Jurkat, Clone E6-1 (cell line): ENCODE data around the gene DPH2.

Experiments used
- DNase-seq: peaks from one replicate; pipeline ENCODE4 v3.0.0-alpha.2; 2011; ENCODE audit warnings: low read depth, low spot score
- H3K4me3 ChIP-seq: 2 replicates; pipeline ENCODE4 v1.5.1; 2011; ENCODE audit warnings: mild to moderate bottlenecking, low read length, control low read depth, moderate library complexity

DPH2 gene

GRCh38 chr1:43961692-43962091, 8.1 kb upstream of the DPH2 start:
- H3K4me3 ChIP-seq: no peak overlapping the region
- DNase-seq: no peak

- H3K4me3 ChIP-seq: no peak overlapping the region
- DNase-seq: no peak
Measured at GRCh38 chr1:43962324-43962723, 7.5 kb upstream of the DPH2 start.

- peak; percentile 85 for DNase-seq
Measured at GRCh38 chr1:43963006-43963405, 6.8 kb upstream of the DPH2 start.

DNA sequence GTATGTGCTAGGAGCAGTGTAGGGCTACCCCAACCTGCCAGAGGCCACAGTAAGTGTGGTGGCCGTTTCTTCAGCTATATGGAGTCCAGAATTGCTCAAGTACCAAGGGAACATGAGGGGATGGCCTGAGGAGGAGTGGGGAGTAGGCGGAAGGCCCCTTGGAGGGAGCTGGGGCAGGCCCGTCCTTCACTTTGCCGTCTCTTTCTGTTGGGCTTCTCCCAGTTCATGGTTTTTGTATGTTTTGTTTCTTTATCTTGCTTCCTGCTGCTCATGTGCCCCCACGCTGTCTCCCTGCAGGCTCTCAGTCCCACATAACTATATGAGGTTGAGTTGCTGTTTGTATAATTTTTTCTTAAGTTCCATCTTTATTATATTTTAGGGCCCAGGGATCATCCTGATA, 5.9 kb upstream of the DPH2 start:
- no peak overlapping the region for H3K4me3 ChIP-seq
- no peak for DNase-seq

More at GRCh38 chr1:43963006-43963405, 6.8 kb upstream of the DPH2 start:
- no peak overlapping the region for H3K4me3 ChIP-seq

DNA sequence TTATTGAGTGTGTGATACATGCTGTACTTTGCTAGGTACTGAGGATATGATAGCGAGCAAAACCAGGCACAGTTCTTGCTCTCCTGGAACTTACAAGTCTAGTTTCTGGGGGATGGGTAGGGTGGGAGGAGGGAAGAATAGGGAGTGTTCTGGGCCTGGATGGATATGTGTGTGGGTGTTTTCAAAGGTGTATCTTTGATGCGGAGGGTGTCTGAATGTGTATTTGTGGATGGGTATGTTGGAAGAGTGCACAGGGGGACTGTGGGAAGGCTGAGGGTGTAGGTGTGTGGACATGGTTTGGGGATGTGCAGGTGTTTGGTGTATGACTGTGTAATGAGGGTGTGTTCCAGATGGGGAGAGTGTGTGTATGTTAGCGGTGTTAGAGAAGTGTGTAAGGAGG, 4.5 kb upstream of the DPH2 start:
- DNase-seq: no peak
- no peak overlapping the region for H3K4me3 ChIP-seq

DNA sequence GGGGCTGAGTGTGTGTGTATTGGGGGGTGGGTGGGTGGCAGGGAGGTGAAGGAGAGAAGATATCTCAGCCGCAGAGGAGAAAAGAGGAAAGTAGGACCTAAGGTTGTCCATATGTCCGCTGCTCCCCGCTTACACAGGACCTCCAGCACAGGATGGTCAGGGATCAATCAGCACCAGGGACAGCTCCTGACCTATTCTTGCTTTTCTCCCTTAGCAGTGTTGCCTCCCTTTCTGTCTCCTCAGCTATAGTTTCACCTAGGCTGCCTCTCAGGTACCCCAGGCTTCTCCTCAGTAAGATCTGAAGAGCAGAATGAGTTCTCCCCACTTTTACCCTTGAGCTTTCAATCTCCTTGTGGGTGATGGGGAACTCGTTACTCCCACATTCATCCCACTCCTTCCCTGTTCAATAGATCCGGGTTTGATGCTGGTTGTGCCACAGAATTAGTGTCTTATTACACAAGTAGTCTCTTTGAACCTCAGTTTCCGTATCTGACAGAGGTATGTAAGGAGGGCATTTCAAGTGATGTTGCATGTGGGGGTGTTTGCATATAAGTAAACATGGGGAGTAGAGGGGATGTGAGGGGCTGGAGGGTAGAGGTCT, 1.4 kb upstream of the DPH2 start:
- DNase-seq: no peak
- no peak overlapping the region for H3K4me3 ChIP-seq

DNA sequence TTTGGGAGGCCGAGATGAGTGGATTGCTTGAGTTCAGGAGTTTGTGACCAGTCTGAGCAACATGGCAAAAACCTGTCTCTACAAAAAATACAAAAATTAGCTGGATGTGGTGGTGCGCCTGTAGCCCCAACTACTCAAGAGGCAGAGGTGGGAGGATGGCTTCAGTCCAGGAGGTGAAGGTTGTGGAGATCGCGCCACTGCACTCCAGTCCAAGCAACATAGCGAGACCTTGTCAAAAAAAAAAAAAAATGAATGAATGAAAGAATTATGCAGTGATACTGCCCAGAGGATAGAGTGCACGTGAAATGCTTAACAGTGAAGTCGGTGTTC, 429 bp upstream of the DPH2 start:
- peak overlapping the region; percentile 96 for H3K4me3 ChIP-seq
- DNase-seq: no peak

DNA sequence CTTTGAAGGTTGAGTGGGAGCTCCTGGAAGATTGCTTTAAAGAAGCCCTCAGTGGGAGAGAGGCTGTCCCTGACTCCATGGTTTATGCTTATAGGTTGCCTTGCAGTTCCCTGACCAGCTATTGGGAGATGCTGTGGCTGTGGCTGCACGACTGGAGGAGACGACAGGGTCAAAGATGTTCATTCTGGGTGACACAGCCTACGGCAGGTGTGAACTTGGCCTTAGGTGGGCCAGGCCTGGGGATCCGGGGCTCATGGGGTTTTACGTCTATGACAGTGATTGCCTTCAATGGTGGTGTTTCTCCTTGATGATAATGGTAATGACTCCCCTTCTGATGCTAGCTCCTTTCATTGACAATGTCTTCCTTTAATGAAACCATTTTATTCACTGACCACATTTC, 692 bp downstream of the DPH2 start:
- peak overlapping the region; percentile 96 for H3K4me3 ChIP-seq
- DNase-seq: no peak

DNA sequence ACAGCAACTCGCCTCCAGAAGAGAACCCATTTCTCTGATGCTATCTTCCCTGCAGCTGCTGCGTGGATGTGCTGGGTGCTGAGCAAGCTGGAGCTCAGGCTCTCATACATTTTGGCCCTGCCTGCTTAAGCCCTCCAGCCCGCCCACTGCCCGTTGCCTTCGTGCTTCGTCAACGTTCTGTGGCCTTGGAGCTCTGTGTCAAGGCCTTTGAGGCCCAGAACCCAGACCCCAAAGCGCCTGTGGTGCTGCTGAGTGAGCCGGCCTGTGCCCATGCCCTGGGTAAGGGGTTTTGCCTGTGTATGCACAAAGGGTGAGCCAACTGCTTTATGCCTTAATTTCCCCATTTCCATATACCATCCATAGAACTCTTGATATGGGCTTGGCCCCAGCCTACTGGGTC, 1.1 kb downstream of the DPH2 start:
- DNase-seq: no peak

DNA sequence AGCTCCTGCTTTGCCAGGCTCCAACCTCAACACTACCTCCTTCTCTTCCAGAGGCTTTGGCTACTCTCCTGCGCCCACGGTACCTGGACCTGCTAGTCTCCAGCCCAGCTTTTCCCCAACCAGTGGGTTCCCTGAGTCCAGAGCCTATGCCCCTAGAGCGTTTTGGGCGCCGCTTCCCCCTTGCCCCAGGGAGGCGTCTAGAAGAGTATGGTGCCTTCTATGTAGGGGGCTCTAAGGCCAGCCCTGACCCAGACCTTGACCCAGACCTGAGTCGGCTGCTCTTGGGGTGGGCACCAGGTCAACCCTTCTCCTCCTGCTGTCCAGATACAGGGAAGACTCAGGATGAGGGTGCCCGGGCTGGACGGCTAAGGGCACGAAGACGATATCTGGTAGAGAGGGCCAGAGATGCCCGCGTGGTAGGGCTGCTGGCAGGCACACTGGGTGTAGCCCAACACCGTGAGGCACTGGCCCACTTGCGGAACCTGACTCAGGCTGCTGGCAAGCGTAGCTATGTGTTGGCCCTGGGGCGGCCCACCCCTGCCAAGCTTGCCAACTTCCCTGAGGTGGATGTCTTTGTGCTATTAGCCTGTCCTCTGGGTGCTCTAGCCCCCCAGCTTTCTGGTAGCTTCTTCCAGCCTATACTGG, 1.6 kb downstream of the DPH2 start:
- H3K4me3 ChIP-seq: no peak overlapping the region
- no peak for DNase-seq

More for the DNA sequence above, 1.1 kb downstream of the DPH2 start:
- peak overlapping the region; percentile 96 for H3K4me3 ChIP-seq

DNA sequence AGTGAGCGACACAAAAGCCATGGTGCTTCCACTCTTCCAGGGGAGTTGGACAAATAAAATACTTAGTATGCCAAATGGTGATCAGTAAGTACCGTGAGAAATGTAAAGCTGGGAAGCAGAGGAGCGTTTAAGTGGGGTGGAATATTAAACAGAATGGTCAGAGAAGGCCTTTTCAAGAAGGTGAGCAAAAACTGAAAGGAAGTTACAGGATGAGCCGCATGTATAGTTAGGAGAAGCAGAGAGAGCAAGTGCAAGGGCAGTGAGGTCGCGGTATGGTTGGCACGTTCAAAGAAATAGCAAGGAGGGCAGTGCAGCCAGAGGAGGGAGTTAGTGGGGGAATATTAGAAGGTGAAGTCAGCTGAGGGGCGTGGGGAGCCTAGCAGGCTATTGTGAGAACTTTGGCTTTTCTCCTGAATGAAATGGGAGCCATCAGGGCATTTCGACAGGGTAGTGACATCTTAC, 4.2 kb downstream of the DPH2 start:
- H3K4me3 ChIP-seq: peak overlapping the region; percentile 90
- DNase-seq: no peak

- DNase-seq: peak; percentile 85
- H3K4me3 ChIP-seq: peak within 1 kb of the TSS; percentile 90
Measured at GRCh38 chr1:43974443-43975248, 4.8 kb downstream of the DPH2 start, which contains the start of gene ATP6V0B. ATP6V0B (plus strand) TSS chr1:43974960; CDS start chr1:43975041, 81 bp downstream.

DNA sequence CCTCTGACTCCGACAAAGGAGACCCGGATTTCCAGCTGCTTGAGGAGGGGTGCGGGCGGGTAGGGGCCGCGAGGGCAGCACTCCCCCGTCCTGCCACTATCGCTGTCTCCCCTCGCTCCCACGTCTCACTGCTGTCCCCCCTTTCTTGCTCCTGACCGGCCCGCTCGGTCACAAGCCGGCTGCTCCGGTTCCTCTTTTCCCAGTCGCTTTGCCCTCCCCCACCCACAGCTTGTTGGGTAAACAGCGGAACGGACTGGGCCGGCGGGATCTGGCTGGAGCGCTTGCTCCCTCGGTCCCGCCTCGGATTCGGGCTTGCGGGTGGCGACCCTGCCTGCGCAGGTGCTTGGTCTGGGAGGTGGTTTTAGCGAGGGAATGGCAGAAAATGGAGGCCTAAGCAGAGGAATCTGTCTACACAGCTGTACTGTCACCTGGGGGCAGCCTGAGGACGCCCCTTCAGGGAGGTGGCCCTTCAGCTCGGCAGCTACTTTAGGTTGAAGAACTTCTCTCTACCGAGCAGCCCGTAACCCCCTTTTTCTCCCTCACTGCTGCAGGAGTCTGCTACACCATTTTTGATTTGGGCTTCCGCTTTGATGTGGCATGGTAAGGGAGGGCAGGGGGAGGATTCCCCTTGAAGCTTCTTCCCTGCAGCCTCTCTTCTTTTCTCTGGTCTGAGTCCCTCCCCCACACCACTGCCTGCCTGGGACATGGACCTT, 5.6 kb downstream of the DPH2 start:
- DNase-seq: peak; percentile 71
- H3K4me3 ChIP-seq: peak overlapping the region; percentile 90

DNA sequence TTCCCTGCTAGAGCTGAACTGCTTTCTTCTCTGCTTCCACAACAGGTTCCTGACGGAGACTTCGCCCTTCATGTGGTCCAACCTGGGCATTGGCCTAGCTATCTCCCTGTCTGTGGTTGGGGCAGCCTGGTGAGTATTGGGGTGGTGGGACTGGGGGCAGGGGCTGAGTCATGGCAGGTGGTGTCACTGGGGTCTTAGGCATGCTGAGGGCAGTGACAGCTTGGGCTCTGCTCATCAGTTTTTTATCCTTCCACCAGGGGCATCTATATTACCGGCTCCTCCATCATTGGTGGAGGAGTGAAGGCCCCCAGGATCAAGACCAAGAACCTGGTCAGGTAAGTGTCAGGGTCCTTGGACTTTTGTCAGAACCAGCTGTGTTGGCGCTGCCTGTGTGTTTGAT, 6.2 kb downstream of the DPH2 start:
- peak overlapping the region; percentile 90 for H3K4me3 ChIP-seq
- no peak for DNase-seq

- no peak overlapping the region for H3K4me3 ChIP-seq
- DNase-seq: no peak
Measured at GRCh38 chr1:43976890-43977289, 7.1 kb downstream of the DPH2 start.

GRCh38 chr1:43977376-43978263, 7.8 kb downstream of the DPH2 start:
- DNase-seq: no peak
- H3K4me3 ChIP-seq: no peak overlapping the region

GRCh38 chr1:43978264-43978550, 8.4 kb downstream of the DPH2 start:
- DNase-seq: no peak
- H3K4me3 ChIP-seq: no peak overlapping the region

DNA sequence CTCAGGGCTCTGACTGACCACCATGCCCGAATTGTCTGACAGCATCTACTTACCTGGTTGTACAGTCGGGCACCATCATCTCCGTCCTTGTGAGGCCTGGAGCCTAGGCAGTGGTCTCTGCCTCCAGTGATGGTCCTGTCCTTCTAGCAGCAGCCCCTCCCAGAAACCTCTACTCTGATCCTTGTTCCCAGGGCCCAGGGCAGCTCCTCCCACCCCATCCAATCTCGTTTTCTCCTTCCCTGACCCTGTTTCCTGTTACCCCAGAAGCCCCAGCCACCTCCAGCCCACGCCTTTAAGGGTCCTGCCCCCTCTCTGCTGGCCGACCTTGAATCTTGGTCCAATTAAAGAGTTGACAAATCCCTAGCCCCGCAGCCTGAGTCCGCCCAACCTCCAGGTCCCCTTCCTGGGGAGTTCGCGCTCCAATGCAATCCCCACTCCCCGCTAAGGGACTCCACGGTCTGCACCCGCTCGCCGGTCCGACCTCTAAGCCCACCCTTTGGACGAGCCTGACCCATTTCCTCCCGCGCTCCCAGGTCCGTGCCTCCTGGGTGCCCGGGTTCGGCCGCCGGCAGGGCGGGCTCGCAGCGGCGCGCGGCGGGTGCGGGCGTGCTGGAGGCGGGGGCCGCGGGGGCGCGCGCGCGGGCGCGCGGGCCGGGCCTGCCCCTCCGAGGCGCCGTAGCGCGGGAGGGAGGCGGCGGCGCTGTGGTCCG, 8.9 kb downstream of the DPH2 start, which contains the start of gene B4GALT2:
TSS of gene B4GALT2 (plus strand) at position 660 of the 710 bp plus-strand sequence. CDS start 1,951 bp downstream, outside the sequence.
- H3K4me3 ChIP-seq: peak within 1 kb of the TSS; percentile 59
- no peak for DNase-seq
